ENCODE results near the gene FAM193A.
A peak's percentile ranks its signal among the peaks of the same experiment; 100 is the strongest.
"Not testable (repeated sequence)": the region's sequence is repeated elsewhere in the genome, so short reads cannot be mapped to it uniquely, and the experiment has no call there.

Gene FAM193A

DNA sequence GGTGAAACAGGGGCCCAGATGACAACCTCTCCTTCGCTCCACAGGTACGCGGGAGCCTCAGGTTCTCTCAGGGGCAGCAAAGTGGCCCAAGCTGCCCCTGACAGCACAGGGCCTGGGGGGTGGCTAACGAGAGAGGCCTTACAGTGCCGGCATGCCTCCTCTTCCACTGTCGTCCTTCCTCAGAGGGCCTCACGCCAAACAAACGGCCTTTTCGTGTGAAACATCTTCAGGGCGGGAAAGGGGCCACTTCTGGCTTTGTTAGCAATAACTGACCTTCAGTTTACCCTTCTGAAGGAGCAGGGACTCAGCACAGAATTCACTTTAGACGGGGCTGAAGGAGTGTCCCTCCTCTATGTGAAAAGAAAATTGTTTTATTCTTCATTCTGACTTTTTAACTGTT, 21.5 kb upstream of the FAM193A start:
- not testable (repeated sequence) for DNase-seq

- no peak for DNase-seq
Measured at GRCh38 chr4:2515830-2516550, 20.5 kb upstream of the FAM193A start.

- DNase-seq: no peak
Measured at GRCh38 chr4:2516635-2517034, 19.8 kb upstream of the FAM193A start.

DNA sequence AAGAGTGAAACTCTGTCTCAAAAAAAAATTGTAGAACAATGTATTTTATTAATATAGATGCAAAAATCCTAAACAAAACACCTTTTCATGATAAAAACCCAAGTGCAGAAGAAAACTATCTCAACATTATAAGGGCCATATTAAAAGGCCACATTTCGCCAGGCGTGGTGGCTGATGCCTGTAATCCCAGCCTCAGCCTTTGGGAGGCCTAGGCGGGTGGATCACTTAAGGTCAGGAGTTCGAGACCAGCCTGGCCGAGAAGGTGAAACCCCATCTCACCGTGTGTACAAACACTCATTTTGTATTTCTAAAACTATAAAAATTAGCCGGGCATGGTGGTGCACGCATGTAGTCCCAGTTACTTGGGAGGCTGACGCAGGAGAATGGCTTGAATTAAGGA, 9.9 kb upstream of the FAM193A start:
- no peak for DNase-seq

- no peak for DNase-seq
Measured at GRCh38 chr4:2534904-2535375, 1.5 kb upstream of the FAM193A start.

DNA sequence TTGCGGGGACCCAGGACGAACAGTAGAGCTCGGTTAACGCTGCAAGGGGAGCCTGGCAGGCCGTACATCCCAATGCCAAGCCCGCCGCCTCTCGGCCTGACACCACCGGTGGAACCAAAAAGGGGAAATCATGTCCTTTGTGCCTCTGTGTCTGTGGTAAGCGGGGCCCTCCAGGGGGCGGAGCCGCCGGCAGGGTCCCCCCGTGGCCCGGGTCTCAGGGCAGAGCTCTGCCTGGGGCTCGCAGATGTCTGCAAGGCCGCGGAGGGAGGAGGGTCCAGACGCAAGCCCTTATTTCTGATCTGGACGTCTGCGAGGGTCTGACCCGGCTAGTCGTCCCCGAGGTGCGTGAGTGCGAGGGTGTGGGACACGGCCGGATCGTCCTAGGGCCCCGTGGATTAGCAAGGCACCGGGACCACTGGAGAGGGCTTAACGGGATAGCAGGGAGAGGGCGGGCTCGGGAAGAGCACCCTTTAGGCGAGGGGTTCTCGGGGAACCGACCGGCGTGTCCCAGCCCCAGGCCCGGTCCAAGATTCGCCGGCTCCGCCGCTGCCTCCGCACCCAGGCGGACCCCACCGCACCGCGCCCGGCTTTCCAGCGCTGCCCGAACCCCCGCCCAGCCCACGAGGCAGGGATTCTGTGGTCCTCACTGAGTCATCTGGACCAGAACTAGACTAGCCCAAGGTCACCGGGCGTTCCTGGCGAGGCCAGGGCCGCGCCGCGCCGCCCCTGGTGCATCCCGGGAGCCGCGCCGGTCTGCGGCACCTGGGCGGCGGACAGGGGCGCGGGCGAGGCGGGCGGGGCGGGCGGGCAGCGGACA, 863 bp upstream of the FAM193A start:
- DNase-seq: peak; percentile 51

GRCh38 chr4:2537011-2537830, 774 bp downstream of the FAM193A start:
- DNase-seq: peak; percentile 51

- DNase-seq: not testable (repeated sequence)
Measured at GRCh38 chr4:2543580-2544191, 7.2 kb downstream of the FAM193A start.

DNA sequence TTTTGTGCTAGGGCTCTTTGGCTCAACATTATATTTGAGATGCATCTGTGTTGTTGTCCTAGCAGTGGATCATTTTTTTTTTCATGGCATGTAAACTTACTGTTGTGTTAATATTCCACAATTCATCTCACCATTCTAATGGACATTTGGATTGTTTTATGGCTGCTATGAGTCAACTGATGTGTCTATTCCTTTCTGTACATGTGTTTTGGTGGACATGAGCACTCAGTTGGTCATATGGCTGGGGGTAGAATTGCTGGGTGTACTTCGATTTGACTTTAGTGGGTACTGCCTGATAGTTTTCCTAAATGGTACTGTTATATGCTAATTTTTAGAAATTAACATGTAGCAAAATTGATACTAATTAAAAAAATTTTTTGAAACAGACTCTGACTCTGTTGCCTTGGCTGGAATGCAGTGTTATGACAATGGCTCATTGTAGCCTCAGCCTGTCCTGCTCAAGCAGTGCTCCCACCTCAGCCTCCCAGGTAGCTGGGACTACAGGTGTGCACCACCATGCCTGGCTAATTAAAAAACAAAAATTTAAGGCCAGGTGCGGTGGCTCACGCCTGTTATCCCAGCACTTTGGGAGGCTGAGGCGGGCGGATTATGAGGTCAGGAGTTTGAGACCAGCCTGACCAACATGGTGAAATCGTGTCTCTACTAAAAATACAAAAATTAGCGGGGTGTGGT, 9.0 kb downstream of the FAM193A start:
- no peak for DNase-seq

- no peak for DNase-seq
Measured at GRCh38 chr4:2546286-2546823, 9.9 kb downstream of the FAM193A start.

DNA sequence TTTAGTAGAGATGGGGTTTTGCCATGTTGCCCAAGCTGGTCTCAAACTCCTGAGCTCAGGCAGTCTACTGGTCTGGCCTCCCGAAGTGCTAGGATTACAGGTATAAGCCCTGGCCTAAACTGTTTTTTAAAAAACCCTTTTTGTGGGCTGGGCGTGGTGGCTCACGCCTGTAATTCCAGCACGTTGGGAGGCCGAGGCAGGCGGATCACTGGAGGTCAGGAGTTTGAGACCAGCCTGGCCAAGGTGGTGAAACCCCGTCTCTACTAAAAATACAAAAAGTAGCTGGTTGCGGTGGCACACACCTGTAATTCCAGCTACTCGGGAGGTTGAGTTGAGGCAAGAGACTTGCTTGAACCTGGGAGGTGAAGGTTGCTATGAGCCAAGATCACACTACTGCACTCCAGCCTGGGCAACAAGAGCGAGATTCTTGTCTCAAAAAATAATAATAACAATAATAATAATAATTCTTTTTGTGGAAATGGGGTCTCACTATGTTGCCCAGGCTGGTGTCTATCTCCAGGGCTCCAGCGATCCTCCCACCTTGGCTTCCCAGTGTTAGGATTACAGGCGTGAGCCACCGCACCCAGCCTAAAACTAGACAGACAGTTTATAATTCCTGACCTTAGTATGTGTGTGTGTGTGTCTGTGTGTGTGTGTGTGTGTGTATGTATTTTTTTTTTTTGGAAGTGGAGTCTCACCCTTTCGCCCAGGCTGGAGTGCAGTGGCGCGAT, 10.7 kb downstream of the FAM193A start:
- not testable (repeated sequence) for DNase-seq

DNA sequence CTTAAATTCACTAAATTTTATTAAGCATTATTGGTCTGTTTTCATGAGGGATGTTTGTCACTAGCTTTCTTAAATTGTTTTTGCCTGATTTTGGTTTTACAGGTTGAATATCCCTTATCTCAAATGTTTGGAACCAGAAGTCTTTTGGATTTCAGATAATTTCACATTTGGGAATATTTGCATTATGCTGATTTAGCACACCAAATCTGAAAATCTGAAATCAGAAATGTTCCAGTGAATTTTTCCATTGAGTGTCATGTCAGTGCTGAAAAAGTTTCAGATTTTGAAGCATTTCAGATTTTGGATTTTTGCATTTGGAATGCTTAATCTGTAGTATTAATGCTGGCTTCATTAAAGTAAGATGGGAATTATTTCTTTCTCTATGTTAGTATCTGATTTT, 14.7 kb downstream of the FAM193A start:
- no peak for DNase-seq

DNA sequence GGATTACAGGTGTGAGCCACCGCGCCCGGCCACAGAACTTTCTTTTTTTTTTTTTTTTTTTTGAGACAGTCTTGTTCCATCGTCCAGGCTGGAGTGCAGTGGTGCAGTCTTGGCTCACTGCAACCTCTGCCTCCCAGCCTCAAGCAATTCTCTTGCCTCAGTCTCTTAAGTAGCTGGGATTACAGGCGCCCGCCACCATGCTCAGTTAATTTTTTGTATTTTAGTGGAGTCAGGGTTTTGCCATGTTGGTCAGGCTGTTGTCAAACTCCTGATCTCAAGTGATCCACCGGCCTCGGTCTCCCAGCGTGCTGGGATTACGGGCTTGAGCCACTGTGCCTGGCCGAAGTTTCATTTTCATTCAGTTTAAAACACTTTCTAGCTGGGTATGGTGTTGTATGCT, 16.4 kb downstream of the FAM193A start:
- DNase-seq: no peak

DNA sequence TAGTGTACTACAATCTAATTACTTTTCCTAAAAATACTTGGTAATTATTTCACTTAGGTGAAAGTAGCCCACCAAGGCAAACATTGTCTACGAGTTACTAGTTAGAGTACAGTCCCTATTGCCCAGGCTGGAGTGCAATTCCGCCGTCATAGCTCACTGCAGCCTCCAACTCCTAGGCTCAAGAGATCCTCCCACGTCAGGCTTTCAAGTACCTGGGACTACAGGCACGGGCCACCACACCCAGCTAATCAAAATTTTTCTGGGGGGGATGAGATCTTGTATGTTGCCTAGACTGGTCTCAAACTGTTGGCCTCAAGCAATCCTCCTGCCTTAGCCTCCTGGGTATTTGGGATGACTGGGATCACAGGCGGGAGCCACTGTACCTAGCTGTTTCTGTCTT, 21.9 kb downstream of the FAM193A start:
- DNase-seq: no peak

- DNase-seq: no peak
Measured at GRCh38 chr4:2560167-2560566, 23.7 kb downstream of the FAM193A start.

DNA sequence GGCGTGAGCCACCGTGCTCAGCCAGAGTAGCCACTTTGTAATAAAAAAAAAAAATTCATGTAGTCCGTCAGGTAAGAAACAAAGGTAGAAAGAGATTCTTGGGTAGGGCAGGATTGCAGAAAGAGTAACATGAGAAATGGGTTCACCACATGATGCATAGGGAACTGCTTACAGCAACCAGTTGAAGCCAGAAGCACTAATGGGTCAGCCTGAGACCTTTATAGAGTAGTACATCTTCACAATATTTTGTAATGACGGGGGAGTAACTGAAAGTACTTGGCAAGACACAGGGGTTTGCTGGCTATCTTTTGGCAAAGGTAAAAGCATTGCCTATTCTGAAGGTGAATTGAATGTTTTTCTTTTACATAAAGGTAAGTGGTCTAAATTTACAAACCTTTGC, 29.1 kb downstream of the FAM193A start:
- DNase-seq: no peak

GRCh38 chr4:2570036-2570435, 33.6 kb downstream of the FAM193A start:
- DNase-seq: no peak

DNA sequence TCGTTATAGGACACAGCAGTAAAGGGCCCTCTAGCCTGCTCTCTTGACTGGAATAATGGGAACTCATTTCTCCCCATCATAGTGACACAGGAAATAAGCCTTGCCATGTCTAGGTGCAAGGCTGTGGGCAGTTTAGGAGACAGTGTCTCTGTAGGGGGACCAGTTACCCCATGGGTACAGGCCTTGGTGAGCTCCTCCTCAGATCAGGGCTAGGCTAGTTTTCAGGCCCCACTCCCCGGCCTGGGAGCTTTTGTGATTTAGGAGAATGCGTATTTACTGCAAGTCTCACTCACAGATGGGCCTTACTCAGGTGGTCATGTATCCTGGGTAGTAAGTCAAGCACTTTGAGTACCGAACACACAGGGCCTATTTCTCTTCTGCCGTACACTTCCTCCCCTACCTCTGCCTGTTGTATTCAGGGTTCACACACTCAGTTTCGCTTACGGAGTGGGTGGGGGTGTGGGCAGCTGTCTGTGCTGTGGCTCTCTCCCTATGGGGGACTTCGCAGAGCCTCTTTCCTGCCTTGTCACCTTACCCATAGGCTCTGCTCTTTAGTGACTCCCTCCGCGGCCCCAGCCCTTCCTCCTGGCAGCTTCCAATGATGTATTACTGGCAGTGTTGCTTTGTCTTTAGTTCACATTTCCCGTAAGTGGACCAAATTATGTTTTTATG, 34.2 kb downstream of the FAM193A start:
- DNase-seq: peak; percentile 38

GRCh38 chr4:2572076-2572475, 35.6 kb downstream of the FAM193A start:
- no peak for DNase-seq

- DNase-seq: no peak
Measured at GRCh38 chr4:2572866-2573265, 36.4 kb downstream of the FAM193A start.

DNA sequence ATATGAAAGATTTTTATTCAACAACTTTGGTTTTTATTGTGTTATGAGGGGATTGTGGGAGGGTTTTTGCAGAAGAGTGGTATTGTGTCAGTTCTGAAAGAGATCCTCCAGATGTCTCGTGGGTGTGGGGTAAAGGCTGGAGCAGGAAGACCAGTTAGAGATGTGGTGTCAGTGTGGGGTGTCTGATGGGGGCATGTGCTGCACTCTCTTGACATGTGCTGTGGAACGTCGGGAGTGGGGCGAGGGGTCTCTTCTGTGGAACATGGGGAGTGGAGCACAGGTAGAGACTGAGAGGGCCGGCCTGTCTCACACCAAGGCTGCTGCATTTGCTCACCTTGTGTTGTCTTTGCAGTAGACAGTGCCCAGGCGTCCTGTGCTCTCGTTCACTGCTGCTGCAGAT, 37.6 kb downstream of the FAM193A start:
- no peak for DNase-seq
